Trophoblast cell (in vitro differentiated cells and primary cell): ENCODE data around the gene MIA.

Source experiments
- DNase-seq, 2 donors: peaks; one replicate each; pipeline ENCODE4 v3.0.0-alpha.2; 2016
- H2AFZ ChIP-seq: 2 replicates; pipeline ENCODE4 v1.6.1; 2013; ENCODE audit warnings: low read length, moderate library complexity, mild to moderate bottlenecking; ENCODE audit not compliant: insufficient read depth, poor library complexity
- H2AK5ac ChIP-seq: 2 replicates; pipeline ENCODE4 v1.6.1; 2013; ENCODE audit warnings: mild to moderate bottlenecking, low read length
- H2BK120ac ChIP-seq: 2 replicates; pipeline ENCODE4 v1.6.1; 2013; ENCODE audit warnings: low read length, mild to moderate bottlenecking, moderate library complexity; ENCODE audit not compliant: insufficient read depth, poor library complexity
- H2BK12ac ChIP-seq: 2 replicates; pipeline ENCODE4 v1.6.1; 2013; ENCODE audit warnings: mild to moderate bottlenecking, low read length, moderate library complexity
- H2BK5ac ChIP-seq: 2 replicates; pipeline ENCODE4 v1.6.1; 2013; ENCODE audit warnings: low read length, low read depth, moderate library complexity, mild to moderate bottlenecking; ENCODE audit not compliant: poor library complexity
- H3K14ac ChIP-seq: 2 replicates; pipeline ENCODE4 v1.6.1; 2013; ENCODE audit warnings: mild to moderate bottlenecking, low read length
- H3K18ac ChIP-seq: 2 replicates; pipeline ENCODE4 v1.6.1; 2013; ENCODE audit warnings: mild to moderate bottlenecking, low read length
- H3K23ac ChIP-seq: 2 replicates; pipeline ENCODE4 v1.6.1; 2013; ENCODE audit warnings: low read length
- H3K27ac ChIP-seq: 2 replicates; pipeline ENCODE4 v1.5.1; 2013; ENCODE audit warnings: low read depth, mild to moderate bottlenecking, inconsistent platforms, low read length, moderate library complexity
- H3K27me3 ChIP-seq: 2 replicates; pipeline ENCODE4 v1.6.1; 2013; ENCODE audit warnings: inconsistent platforms, mild to moderate bottlenecking, low read length, moderate library complexity; ENCODE audit not compliant: insufficient read depth
- H3K36me3 ChIP-seq, 2 experiments: 1 replicate in 1 of 2; 2 replicates in 1 of 2; pipeline ENCODE4 v1.6.1; 2013; ENCODE audit warnings: low read length in 2 of 2, mild to moderate bottlenecking in 2 of 2, moderate library complexity in 1 of 2; ENCODE audit not compliant: insufficient read depth in 2 of 2, control insufficient read depth in 1 of 2
- H3K4ac ChIP-seq: 2 replicates; pipeline ENCODE4 v1.6.1; 2013; ENCODE audit warnings: low read depth, mild to moderate bottlenecking, low read length, moderate library complexity
- H3K4me1 ChIP-seq, 2 experiments: 1 replicate in 1 of 2; 2 replicates in 1 of 2; pipeline ENCODE4 v1.6.1; 2013; ENCODE audit warnings: low read length in 2 of 2, mild to moderate bottlenecking in 2 of 2, moderate library complexity in 1 of 2; ENCODE audit not compliant: insufficient read depth in 2 of 2, control insufficient read depth in 1 of 2
- H3K4me2 ChIP-seq: 2 replicates; pipeline ENCODE4 v1.6.1; 2013; ENCODE audit warnings: inconsistent platforms, mild to moderate bottlenecking, low read length, moderate library complexity
- H3K4me3 ChIP-seq: 2 replicates; pipeline ENCODE4 v1.5.1; 2013; ENCODE audit warnings: mild to moderate bottlenecking, low read depth, low read length, inconsistent platforms
- H3K79me1 ChIP-seq: one replicate; pipeline ENCODE4 v1.6.1; 2013; ENCODE audit warnings: low read length
- H3K79me2 ChIP-seq: 2 replicates; pipeline ENCODE4 v1.6.1; 2013; ENCODE audit warnings: low read length, mild to moderate bottlenecking; ENCODE audit not compliant: control insufficient read depth, insufficient read depth, poor library complexity
- H3K9ac ChIP-seq: 2 replicates; pipeline ENCODE4 v1.6.1; 2013; ENCODE audit warnings: mild to moderate bottlenecking, low read length
- H3K9me3 ChIP-seq: 2 replicates; pipeline ENCODE4 v1.6.1; 2013; ENCODE audit warnings: low read depth, mild to moderate bottlenecking, control low read depth, inconsistent platforms, low read length; ENCODE audit not compliant: insufficient read depth
- H4K12ac ChIP-seq: 2 replicates; pipeline ENCODE4 v1.6.1; 2013; ENCODE audit warnings: low read depth, mild to moderate bottlenecking, low read length, moderate library complexity
- H4K8ac ChIP-seq: 2 replicates; pipeline ENCODE4 v1.6.1; 2013; ENCODE audit warnings: low read depth, mild to moderate bottlenecking, low read length, moderate library complexity
- H4K91ac ChIP-seq: one replicate; pipeline ENCODE4 v1.6.1; 2013; ENCODE audit warnings: low read depth, mild to moderate bottlenecking, low read length, moderate library complexity
- WGBS: extraction: QIAGEN DNeasy Blood & Tissue Kit; methylation state at CpG from one replicate; pipeline ENCODE4 v1.1.7; 2013; ENCODE audit warnings: missing lambda C conversion rate; ENCODE audit not compliant: insufficient read length, insufficient coverage; ENCODE audit errors: extremely low coverage; 5-methylcytosine and 5-hydroxymethylcytosine counted together

MIA gene

DNA sequence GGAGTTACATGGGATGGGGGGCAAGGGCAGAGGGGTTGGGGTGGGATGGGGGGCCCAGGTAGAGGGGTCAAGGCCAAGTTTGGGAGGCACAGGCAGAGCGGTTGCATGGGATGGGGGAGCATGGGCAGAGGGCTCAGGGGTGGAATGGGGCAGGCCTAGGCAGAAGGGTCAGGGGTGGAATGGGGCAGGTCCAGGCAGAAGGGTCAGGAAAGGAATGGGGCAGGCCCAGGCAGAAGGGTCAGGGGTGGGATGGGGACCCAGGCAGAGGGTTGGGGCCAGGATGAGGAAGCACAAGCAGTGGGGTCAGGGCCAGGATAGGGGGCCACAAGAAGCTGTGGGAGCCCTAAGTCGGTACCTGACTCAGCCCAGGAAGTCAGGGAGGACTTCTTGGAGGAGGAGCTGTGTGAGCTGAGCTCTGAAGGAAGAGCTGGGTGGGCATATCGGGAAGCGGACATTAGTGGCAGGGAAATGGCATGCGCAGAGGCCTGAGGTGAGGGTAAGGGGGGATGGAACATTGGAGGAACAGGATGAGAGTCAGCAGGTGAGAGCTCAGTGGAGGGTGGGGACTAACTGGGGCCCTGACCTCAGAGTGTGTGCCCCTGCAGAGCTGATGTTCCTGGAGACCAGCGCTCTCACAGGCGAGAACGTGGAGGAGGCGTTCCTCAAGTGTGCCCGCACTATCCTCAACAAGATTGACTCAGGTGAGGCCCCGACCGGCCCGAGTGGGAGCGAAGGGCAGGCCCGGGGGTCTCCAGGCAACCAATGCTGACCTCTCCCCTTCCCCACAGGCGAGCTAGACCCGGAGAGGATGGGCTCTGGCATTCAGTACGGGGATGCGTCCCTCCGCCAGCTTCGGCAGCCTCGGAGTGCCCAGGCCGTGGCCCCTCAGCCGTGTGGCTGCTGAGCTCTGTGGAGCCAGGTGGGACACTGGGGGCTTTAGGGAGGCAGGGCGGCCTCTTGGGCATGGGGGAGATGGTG lies 11.0 kb downstream of the MIA start:
- Histone ChIP-seq H3K4ac (no peak overlapping the region), H2BK120ac (no peak overlapping the region), H3K23ac (no peak overlapping the region), H3K27ac (no peak overlapping the region), H2AFZ (no peak overlapping the region), H2BK5ac (no peak overlapping the region), H4K12ac (no peak overlapping the region), H4K91ac (no peak overlapping the region), H3K9me3 (no peaks in the 10 kb centered on the region), H3K36me3 (peaks cover 10% of the 10 kb centered on the region in 2 experiments), H3K79me1 (no peaks in the 10 kb centered on the region), H3K18ac (no peak overlapping the region), H4K8ac (no peak overlapping the region), H3K79me2 (no peaks in the 10 kb centered on the region), H3K14ac (no peak overlapping the region), H3K4me2 (no peak overlapping the region), H3K4me1 (no peaks in the 10 kb centered on the region), H3K9ac (no peak overlapping the region), H3K27me3 (no peaks in the 10 kb centered on the region), H2BK12ac (no peak overlapping the region), H2AK5ac (no peak overlapping the region), H3K4me3 (peak overlapping the region; percentile 18)
- DNase-seq = no peak
- WGBS = no CpG with 5 or more reads among the region's 25 CpGs

DNA sequence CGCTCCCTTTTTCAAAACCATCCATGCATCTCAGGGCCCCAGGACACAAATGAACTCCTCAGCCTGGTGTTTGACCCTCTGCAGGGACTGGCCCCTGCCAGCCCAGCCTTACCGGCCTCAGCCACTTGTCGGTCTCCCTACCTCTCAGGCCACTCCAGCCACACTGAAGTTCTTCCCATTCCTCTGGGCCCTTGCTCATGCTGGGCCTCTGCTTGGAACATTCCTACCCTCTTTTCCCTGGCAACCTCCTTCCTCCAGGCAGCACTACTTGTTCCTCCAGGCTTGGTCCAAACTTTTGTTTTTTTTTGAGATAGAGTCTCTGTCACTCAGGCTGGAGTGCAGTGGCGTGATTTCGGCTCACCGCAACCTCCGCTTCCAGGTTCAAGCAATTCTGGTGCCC lies 16.0 kb downstream of the MIA start:
- H4K12ac ChIP-seq = no peak overlapping the region
- no peaks in the 10 kb centered on the region for H3K9me3 ChIP-seq
- no peak overlapping the region for H3K9ac ChIP-seq
- no peak overlapping the region for H4K91ac ChIP-seq
- no peak overlapping the region for H2BK5ac ChIP-seq
- H3K79me1 ChIP-seq = no peaks in the 10 kb centered on the region
- no peak overlapping the region for H3K4ac ChIP-seq
- H2BK120ac ChIP-seq = no peak overlapping the region
- H3K23ac ChIP-seq = no peak overlapping the region
- H2AK5ac ChIP-seq = no peak overlapping the region
- no peak overlapping the region for H2AFZ ChIP-seq
- DNase-seq = peak; percentile 79 to 88
- H3K14ac ChIP-seq = no peak overlapping the region
- no peak overlapping the region for H3K4me3 ChIP-seq
- no peaks in the 10 kb centered on the region for H3K27me3 ChIP-seq
- no peak overlapping the region for H3K4me2 ChIP-seq
- no peak overlapping the region for H3K18ac ChIP-seq
- H3K4me1 ChIP-seq = no peaks in the 10 kb centered on the region
- no peak overlapping the region for H4K8ac ChIP-seq
- no CpG with 5 or more reads among the region's 7 CpGs for WGBS
- peaks cover 4 to 5% of the 10 kb centered on the region in 2 experiments for H3K36me3 ChIP-seq
- H3K79me2 ChIP-seq = no peaks in the 10 kb centered on the region
- H3K27ac ChIP-seq = no peak overlapping the region
- H2BK12ac ChIP-seq = no peak overlapping the region

DNA sequence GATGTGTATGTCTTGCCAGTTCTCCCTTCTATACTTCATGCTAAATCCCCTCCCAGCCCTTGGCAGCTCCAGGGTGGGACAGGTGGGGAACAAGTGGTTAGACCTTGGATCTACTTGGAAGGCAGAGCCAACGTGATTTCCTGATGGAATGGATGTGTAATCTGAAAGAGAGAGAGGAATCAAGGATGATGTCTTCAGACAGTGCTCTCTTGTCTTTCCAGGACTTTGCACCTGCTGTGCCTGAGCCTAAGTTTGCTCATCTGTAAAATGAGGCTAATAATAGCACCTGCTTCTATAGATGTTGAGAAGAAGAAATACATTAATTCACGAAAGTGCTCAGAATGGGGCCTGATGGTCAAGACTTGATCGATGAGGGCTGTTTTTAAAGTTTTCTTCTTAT lies 16.7 kb downstream of the MIA start:
- H3K18ac ChIP-seq = no peak overlapping the region
- H3K27ac ChIP-seq = no peak overlapping the region
- H3K4me2 ChIP-seq = no peak overlapping the region
- H3K4me1 ChIP-seq = no peaks in the 10 kb centered on the region
- no peak overlapping the region for H3K4me3 ChIP-seq
- H2BK5ac ChIP-seq = no peak overlapping the region
- H3K23ac ChIP-seq = no peak overlapping the region
- H3K9me3 ChIP-seq = no peaks in the 10 kb centered on the region
- no peak overlapping the region for H4K91ac ChIP-seq
- H2BK12ac ChIP-seq = no peak overlapping the region
- H3K79me2 ChIP-seq = no peaks in the 10 kb centered on the region
- peaks cover 2% of the 10 kb centered on the region for H3K79me1 ChIP-seq
- H2AFZ ChIP-seq = no peak overlapping the region
- H2BK120ac ChIP-seq = no peak overlapping the region
- no peak for DNase-seq
- no peaks in the 10 kb centered on the region for H3K27me3 ChIP-seq
- no peak overlapping the region for H3K4ac ChIP-seq
- H2AK5ac ChIP-seq = no peak overlapping the region
- H3K36me3 ChIP-seq = no peaks in the 10 kb centered on the region
- no peak overlapping the region for H4K12ac ChIP-seq
- H4K8ac ChIP-seq = no peak overlapping the region
- no CpG with 5 or more reads among the region's 3 CpGs for WGBS
- no peak overlapping the region for H3K9ac ChIP-seq
- no peak overlapping the region for H3K14ac ChIP-seq

DNA sequence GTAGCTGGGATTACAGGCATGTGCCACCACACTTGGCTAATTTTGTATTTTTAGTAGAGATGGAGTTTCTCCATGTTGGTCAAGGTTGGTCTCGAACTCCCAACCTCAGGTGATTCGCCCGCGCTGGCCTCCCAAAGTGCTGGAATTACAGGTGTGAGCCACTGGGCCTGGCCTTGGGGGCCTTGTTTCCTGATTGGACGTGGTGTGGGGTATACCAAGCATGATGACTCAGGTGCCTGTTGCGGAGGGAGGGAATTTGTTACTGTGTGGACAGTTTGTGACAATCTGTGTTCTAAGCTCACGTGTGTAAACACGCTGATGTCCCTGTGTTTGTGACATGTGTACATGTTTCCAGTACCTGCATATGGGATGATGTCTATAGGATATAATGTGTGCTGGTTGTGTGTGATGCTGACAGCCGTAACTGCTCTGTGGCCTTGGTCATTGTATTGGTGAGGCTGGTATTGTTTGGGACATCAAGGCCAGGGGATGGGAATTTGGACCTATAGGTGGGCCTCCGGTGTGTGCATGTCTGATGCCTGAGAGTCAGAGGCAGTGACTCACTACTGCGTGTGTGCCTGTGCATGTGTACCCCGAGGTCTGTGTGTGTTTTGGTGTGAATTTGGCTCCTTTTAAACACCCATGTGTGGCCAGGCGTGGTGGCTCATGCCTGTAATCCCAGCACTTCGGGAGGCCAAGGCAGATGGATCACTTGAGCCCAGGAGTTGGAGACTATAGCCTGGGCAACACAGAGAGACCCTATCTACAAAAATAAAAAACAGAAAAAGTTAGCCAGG lies 22.0 kb downstream of the MIA start:
- no peak overlapping the region for H2BK5ac ChIP-seq
- no peak overlapping the region for H4K12ac ChIP-seq
- H4K91ac ChIP-seq = no peak overlapping the region
- peaks cover 18 to 26% of the 10 kb centered on the region in 2 experiments for H3K4me1 ChIP-seq
- no peak overlapping the region for H3K9ac ChIP-seq
- H3K4me2 ChIP-seq = no peak overlapping the region
- peaks cover 27% of the 10 kb centered on the region for H3K79me2 ChIP-seq
- no CpG with 5 or more reads among the region's 14 CpGs for WGBS
- H3K4ac ChIP-seq = no peak overlapping the region
- peak in 1 of 2 donors; percentile 43 for DNase-seq
- no peak overlapping the region for H3K27ac ChIP-seq
- H2BK120ac ChIP-seq = peak overlapping the region; percentile 4
- H3K4me3 ChIP-seq = no peak overlapping the region
- H3K79me1 ChIP-seq = peaks cover 10% of the 10 kb centered on the region
- H3K9me3 ChIP-seq = no peaks in the 10 kb centered on the region
- no peak overlapping the region for H3K14ac ChIP-seq
- H3K27me3 ChIP-seq = no peaks in the 10 kb centered on the region
- H2BK12ac ChIP-seq = no peak overlapping the region
- H3K36me3 ChIP-seq = peaks cover 18 to 19% of the 10 kb centered on the region in 2 experiments
- peak overlapping the region; percentile 18 for H2AK5ac ChIP-seq
- H2AFZ ChIP-seq = no peak overlapping the region
- H3K18ac ChIP-seq = no peak overlapping the region
- no peak overlapping the region for H4K8ac ChIP-seq
- H3K23ac ChIP-seq = no peak overlapping the region
